ENCODE measurements around the gene GSDMA. TPM values are rescaled to one million over a fixed set of nuclear protein-coding genes. Genes with fewer than 3 reads are reported as not detected.

The GSDMA gene
- total and polyA plus RNA-seq, 10 of the 15 experiments (the other 5 are each of a cell fraction or from before 2014, with no cell fraction given): 0.04 to 0.11 TPM; not detected in 8

DNA sequence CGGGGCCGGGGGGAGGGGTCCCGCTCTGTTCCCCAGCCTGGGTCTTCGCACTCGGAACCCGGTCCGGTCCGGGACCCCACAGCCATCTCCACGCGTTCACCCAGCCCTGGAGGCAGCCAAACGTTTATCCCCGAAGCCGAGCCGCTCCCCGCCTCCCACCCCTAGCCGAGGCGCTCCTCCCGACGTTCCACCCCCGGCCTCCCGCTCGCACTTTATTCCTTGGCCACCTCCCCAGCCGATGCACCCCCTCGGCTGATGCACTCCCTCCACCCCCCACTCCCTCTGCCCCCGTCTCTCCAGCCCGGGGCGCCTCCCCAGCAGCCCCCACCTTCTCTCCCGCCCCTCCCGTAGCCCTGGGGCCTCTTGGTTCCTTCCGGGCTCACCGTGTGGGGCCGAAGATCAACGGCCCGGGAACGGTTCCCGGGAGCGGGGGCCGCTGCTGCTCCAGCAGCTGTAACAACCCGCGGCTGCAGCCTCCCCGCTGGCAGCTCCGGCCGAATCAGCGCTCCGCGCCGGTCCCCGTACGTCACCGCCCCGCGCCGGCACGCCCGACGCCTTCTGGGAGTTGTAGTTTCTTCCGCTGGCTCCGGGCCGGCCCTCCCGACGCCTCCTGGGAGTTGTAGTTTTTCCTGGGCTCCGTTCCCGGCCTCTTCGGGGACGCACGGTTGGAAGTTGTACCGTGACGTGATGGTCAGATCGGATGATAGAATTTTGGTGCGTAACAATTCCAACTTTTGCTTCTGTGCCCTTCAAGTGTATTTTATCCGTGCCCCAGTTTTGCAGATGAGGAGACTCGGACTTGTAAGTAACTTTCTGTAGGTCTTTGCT is 35.5 kb upstream of the GSDMA start, which contains the start of the genes LRRC3C and ORMDL3 (continued):
- no peak for TF ChIP-seq EZH2 (IDR thresholded peaks at IDR 0.05; ENCODE audit: borderline replicate concordance, control insufficient read depth, low read depth, low read length)
- TF ChIP-seq, protein P1, sequence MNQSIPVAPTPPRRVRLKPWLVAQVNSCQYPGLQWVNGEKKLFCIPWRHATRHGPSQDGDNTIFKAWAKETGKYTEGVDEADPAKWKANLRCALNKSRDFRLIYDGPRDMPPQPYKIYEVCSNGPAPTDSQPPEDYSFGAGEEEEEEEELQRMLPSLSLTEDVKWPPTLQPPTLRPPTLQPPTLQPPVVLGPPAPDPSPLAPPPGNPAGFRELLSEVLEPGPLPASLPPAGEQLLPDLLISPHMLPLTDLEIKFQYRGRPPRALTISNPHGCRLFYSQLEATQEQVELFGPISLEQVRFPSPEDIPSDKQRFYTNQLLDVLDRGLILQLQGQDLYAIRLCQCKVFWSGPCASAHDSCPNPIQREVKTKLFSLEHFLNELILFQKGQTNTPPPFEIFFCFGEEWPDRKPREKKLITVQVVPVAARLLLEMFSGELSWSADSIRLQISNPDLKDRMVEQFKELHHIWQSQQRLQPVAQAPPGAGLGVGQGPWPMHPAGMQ (IDR thresholded peaks at IDR 0.05; ENCODE audit: borderline replicate concordance): no peak
- TF ChIP-seq, protein P2, sequence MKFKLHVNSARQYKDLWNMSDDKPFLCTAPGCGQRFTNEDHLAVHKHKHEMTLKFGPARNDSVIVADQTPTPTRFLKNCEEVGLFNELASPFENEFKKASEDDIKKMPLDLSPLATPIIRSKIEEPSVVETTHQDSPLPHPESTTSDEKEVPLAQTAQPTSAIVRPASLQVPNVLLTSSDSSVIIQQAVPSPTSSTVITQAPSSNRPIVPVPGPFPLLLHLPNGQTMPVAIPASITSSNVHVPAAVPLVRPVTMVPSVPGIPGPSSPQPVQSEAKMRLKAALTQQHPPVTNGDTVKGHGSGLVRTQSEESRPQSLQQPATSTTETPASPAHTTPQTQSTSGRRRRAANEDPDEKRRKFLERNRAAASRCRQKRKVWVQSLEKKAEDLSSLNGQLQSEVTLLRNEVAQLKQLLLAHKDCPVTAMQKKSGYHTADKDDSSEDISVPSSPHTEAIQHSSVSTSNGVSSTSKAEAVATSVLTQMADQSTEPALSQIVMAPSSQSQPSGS (IDR thresholded peaks at IDR 0.05; ENCODE audit: low read length): no peak
- TF ChIP-seq, protein P3, sequence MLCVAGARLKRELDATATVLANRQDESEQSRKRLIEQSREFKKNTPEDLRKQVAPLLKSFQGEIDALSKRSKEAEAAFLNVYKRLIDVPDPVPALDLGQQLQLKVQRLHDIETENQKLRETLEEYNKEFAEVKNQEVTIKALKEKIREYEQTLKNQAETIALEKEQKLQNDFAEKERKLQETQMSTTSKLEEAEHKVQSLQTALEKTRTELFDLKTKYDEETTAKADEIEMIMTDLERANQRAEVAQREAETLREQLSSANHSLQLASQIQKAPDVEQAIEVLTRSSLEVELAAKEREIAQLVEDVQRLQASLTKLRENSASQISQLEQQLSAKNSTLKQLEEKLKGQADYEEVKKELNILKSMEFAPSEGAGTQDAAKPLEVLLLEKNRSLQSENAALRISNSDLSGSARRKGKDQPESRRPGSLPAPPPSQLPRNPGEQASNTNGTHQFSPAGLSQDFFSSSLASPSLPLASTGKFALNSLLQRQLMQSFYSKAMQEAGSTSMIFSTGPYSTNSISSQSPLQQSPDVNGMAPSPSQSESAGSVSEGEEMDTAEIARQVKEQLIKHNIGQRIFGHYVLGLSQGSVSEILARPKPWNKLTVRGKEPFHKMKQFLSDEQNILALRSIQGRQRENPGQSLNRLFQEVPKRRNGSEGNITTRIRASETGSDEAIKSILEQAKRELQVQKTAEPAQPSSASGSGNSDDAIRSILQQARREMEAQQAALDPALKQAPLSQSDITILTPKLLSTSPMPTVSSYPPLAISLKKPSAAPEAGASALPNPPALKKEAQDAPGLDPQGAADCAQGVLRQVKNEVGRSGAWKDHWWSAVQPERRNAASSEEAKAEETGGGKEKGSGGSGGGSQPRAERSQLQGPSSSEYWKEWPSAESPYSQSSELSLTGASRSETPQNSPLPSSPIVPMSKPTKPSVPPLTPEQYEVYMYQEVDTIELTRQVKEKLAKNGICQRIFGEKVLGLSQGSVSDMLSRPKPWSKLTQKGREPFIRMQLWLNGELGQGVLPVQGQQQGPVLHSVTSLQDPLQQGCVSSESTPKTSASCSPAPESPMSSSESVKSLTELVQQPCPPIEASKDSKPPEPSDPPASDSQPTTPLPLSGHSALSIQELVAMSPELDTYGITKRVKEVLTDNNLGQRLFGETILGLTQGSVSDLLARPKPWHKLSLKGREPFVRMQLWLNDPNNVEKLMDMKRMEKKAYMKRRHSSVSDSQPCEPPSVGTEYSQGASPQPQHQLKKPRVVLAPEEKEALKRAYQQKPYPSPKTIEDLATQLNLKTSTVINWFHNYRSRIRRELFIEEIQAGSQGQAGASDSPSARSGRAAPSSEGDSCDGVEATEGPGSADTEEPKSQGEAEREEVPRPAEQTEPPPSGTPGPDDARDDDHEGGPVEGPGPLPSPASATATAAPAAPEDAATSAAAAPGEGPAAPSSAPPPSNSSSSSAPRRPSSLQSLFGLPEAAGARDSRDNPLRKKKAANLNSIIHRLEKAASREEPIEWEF (IDR thresholded peaks at IDR 0.05; ENCODE audit: insufficient replicate concordance, low read depth, low read length): no peak
- TF ChIP-seq, protein P4, sequence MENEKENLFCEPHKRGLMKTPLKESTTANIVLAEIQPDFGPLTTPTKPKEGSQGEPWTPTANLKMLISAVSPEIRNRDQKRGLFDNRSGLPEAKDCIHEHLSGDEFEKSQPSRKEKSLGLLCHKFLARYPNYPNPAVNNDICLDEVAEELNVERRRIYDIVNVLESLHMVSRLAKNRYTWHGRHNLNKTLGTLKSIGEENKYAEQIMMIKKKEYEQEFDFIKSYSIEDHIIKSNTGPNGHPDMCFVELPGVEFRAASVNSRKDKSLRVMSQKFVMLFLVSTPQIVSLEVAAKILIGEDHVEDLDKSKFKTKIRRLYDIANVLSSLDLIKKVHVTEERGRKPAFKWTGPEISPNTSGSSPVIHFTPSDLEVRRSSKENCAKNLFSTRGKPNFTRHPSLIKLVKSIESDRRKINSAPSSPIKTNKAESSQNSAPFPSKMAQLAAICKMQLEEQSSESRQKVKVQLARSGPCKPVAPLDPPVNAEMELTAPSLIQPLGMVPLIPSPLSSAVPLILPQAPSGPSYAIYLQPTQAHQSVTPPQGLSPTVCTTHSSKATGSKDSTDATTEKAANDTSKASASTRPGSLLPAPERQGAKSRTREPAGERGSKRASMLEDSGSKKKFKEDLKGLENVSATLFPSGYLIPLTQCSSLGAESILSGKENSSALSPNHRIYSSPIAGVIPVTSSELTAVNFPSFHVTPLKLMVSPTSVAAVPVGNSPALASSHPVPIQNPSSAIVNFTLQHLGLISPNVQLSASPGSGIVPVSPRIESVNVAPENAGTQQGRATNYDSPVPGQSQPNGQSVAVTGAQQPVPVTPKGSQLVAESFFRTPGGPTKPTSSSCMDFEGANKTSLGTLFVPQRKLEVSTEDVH (IDR thresholded peaks at IDR 0.05; ENCODE audit: low read depth, partially characterized antibody): peak; percentile 37
- TF ChIP-seq ZNF207 (IDR thresholded peaks at IDR 0.05; ENCODE audit: borderline replicate concordance): peak; percentile 83; the same call in 1 of the 2 replicates
- TF ChIP-seq ZNF24 (IDR thresholded peaks at IDR 0.05): no peak
- no peak for TF ChIP-seq FOS (IDR thresholded peaks at IDR 0.05; ENCODE audit: borderline replicate concordance, extremely low read depth, insufficient read length)
- no peak for TF ChIP-seq HDAC6 (IDR thresholded peaks at IDR 0.05; ENCODE audit: unreplicated experiment)
- TF ChIP-seq KLF5 (IDR thresholded peaks at IDR 0.05; ENCODE audit: partially characterized antibody): no peak
- TF ChIP-seq IKZF2 (IDR thresholded peaks at IDR 0.05): peak in 1 of 2 experiments; percentile 18; a peak in 1 of 4 replicates
- TF ChIP-seq, protein P5, sequence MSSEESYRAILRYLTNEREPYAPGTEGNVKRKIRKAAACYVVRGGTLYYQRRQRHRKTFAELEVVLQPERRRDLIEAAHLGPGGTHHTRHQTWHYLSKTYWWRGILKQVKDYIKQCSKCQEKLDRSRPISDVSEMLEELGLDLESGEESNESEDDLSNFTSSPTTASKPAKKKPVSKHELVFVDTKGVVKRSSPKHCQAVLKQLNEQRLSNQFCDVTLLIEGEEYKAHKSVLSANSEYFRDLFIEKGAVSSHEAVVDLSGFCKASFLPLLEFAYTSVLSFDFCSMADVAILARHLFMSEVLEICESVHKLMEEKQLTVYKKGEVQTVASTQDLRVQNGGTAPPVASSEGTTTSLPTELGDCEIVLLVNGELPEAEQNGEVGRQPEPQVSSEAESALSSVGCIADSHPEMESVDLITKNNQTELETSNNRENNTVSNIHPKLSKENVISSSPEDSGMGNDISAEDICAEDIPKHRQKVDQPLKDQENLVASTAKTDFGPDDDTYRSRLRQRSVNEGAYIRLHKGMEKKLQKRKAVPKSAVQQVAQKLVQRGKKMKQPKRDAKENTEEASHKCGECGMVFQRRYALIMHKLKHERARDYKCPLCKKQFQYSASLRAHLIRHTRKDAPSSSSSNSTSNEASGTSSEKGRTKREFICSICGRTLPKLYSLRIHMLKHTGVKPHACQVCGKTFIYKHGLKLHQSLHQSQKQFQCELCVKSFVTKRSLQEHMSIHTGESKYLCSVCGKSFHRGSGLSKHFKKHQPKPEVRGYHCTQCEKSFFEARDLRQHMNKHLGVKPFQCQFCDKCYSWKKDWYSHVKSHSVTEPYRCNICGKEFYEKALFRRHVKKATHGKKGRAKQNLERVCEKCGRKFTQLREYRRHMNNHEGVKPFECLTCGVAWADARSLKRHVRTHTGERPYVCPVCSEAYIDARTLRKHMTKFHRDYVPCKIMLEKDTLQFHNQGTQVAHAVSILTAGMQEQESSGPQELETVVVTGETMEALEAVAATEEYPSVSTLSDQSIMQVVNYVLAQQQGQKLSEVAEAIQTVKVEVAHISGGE (CRISPR knock-in tag; IDR thresholded peaks at IDR 0.05): no peak
- peak; percentile 91 for TF ChIP-seq RELA (IDR thresholded peaks at IDR 0.05; ENCODE audit: borderline replicate concordance, partially characterized antibody)

Data from GM12878 (cell line).